NOMO-1 treated with dmso at 0.1 percent for 144 hours (cell line): ENCODE data around the gene TUBB2B.
"Not testable (repeated sequence)": the region's sequence is repeated elsewhere in the genome, so short reads cannot be mapped to it uniquely, and the experiment has no call there.

Experiments
- DNase-seq: peaks from one replicate; lab custom pipeline; 2025; ENCODE audit not compliant: unreplicated experiment; lab: John Stamatoyannopoulos, UW

TUBB2B gene

DNA sequence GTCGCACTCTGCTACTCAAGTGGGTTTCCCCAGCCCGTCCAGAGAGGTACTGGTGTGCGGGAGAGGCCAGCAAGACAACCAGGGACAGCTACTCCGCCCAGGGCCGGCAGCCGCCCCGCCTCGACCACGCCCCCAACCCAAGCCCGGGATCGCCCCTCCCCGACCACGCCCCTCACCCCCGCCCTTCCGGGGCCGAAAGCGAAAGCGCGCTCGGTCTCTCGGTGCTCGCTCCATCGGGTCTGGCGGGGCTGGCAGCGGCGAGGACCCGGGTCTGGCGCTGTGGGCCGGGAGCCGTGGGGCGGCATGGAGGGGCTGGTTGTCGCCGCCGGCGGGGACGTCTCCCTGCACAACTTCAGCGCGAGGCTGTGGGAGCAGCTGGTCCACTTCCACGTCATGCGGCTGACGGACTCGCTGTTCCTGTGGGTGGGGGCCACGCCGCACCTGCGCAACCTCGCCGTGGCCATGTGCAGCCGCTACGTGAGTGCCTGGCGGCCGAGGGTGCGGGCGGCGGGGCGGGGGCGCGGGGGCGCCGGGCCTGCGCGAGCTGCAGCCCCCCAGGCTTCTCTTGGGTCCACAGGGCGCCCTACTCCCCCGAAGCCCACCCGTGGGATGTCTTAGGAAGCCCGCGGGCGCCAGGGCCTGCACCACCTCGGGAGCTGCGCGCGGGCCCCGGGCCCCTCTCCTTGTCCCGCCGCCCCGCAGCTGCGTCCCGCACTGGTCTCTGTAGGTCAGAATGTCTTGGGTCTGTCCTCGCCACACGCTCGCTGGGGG, 31.5 kb upstream of the TUBB2B start, which contains the start of gene PSMG4:
Gene PSMG4 (plus strand): TSS at position 228 of the 771 bp plus-strand sequence. CDS start 76 bp downstream, at position 304.
- DNase-seq: peak; percentile 66

DNA sequence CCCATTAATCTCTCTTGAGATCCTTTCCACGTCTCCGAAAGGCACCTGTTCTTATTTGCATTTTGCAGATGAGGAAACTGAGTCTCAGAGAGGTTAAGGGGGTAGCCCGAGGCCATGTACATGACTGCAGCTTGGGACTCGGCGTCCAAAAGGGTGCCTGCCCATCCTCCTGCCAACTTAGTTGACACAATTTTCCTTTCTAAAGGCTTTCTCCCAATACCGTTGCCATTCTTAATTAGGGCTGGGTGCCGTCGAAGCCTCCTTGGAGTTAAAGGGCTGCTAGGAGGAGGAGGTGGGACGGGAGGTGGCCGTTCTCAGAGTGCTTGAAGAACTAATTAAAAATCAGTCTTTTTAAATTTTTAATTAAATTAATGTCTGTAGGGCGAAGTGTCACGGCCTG, 30.7 kb upstream of the TUBB2B start:
- no peak for DNase-seq

DNA sequence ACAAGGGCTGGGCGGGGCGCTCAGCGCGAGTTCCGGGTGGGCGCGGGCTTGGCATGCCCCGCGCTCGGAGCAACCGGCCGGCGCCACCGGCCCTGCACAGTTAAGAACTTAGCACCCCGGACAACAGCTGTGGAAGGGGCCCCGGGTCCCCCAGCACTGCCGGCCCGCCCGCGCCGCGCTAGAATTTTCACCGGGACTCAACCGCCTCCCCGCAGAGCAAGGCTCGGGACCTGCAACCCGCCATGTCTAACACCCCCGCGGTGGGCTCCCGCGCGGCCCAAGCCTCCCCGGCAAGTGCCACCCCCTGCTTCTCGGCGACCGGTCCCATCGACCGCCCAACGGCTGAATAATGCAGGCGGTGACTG, 26.1 kb upstream of the TUBB2B start:
- DNase-seq: no peak

DNA sequence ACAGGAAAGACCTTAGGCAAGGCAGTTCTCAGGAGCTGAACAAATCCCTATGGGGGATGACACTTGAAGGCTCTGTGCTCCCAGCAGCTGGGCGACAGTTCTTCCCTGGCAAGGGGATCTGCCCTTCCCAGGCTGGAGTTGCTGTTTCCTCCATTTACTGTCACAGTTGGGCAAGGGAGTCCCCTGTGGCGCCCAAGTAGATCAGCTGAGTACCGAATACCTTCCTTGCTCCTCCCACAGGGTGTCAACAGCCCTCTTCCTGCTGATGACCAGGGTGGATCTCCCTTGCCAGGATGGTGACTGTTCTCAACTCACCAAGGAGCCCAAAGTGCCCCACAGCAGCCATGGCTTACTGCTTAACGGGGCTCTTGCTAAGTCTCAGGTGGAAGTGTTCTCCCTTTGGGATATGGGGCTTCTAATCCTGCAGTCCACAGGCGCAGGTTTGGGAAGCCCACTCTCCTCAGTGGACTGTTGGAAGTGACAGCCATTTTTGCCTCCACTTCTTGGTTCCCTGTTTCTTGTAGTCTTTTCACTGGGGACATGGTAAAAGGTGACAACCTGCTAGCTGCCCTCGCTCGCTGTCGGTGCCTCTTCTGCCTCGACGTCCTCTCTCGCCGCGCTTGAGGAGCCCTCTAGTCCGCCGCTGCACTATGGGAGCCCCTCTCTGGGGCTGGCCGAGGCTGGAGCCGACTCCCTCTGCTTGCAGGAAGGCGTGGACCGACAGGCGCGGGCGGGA, 25.6 kb upstream of the TUBB2B start:
- DNase-seq: no peak

DNA sequence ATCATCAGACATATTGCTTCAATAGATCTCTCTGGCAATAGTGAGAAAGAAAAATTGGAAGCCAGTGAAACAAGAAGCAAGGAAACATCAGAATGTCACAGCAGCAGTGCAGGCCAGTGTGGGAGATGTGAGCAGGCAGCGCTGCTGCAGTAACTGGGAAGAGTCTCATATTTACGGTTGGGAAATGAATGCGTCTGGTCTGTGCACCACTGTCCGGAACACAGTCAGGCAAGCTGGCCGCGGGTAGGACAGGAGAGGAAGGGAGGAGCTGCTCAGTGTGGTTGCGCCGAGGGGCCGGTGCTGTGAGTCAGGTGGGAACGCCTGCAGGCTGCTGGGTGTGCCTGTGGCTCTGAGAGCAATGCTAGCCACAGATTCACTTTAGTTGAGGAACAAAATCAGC, 24.9 kb upstream of the TUBB2B start:
- DNase-seq: peak; percentile 89

DNA sequence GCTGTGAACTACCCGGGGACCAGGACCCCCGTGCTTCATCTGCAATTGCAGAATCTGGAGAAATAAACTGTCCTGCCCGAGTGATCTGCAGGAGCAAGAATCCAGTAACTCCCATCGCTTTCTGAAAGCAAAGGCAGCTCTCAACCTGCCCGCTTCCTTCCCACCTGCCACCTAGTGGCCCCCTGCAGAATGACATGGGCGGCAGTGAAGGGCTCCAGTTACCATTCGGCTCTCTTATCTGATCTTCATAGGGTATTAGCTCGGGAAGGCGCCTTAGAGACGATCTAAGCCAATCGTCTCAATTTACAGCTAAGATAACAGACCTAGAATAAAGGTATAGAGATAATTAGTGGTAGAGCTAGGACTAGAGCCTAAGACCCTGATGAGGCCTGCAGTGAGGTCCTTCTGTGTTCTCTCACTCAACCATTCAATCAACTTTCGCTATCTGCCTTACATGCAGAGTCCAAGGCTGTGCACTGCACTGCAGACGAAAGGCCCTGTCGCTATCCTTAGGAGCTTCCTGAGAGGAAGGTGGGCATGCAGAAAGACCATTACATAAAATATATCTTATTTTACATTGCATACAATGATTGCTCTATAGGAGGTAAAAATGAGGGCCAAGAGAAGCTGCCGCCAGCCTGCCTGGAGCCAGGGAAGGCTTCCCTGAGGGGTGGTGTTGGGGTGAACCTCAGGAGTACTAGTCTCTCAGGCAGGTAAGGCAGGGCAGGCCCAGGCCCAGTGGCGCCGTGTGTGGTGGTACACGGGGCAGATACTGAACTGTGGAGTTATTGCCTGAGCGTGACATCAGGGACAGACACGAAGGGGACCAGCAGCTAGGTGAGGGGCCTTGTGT, 24.2 kb upstream of the TUBB2B start:
- DNase-seq: peak; percentile 75

DNA sequence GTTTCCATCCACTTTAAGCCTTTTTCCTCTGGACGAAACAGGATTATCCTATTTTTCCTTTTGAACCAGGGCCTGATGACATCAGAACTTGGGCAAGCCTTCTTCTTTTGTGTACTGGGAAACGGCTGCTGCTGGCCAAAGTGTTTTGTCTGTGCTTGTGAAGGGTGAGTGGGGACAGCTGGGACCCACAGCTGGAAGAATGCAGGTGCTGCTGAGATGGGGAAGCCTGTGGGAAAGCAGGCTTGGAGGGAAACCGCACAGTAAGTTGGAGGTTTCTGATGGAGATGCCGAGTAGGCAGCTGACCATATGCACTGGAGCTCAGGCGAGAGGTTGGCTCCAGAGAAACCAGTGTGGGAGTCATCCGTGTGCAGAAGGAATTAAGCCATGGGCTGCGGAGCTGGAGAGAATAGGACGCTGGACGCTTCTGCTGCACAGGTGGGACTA, 22.8 kb upstream of the TUBB2B start:
- no peak for DNase-seq

DNA sequence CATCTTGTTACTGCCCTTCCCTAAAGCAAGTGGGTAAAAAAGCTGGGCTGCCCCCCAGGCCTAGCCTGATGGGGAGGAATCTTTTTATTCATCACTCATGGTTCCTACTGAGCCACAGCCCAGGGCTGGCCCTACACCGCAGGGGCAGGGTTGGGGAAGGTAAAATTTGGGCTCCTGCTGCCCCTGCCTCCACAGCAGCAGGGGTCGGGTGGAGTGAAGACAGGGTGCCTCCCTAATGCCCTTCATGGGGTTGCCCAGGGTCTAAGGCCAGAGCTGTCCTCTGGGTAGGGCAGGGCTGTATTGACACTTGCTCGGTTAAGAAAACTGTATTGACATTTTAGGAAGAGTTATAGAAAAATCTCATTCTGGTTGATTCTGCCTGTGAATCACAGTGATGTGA, 22.4 kb upstream of the TUBB2B start:
- DNase-seq: no peak

DNA sequence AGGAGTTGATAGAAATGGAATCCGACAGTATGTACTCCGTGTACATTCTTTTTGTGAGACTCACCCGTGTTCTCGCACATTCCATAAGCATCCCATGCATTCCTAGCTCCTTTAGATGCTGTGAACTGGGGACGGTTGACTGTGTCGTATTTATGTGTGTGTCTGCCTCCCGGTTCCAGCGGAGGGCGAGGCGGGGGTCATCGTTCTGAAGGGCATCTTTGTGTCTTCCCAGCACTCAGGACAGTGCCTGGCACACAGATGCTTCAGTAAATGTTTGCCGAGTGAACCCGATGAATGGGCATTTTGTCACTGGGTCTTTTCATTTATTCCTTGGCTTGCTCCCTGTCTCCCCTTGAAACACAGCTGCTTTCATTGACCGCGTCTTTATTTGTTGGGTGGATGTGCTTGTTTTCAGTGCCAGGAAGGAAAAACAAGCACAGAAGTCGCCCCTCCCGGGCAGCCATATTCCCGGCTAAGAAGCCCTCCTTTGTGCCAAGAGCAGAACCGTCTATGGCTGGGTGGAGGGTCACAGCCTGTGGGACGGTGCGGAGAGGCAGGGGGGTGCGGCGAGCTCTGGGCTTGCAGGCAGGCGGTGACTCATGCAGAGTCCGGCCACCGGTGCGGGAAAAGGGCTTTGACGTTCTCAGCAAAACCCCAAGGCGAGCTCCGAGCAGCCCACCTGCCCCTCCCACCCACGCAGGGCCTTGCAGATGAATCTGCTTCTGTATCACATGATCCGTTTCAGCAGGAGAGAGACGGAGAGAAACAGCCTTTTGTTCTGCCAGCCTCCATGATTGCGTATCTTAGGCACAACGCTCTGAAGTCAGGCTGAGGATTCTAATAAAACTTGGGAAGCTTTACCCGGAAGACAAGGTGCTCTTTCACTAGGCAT, 20.0 kb upstream of the TUBB2B start:
- no peak for DNase-seq

DNA sequence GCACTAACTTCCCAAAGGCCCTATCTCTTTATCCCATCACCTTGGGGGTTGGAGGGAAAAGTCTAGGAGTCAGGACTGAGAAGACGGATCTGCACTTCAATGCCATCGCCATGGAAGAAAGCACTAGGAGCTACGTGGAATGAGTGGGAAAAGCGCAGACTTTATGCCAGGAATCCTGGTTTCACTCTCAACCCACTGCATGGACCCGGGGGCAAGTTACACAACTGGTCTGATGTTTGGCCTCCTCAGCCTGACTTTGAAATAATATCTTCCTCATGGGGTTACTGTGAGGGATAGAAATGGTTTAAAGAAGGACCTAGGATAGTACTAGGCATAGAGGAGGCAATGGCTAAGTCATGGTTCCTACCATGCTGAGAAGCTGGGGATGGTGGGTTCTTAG, 17.8 kb upstream of the TUBB2B start:
- no peak for DNase-seq

DNA sequence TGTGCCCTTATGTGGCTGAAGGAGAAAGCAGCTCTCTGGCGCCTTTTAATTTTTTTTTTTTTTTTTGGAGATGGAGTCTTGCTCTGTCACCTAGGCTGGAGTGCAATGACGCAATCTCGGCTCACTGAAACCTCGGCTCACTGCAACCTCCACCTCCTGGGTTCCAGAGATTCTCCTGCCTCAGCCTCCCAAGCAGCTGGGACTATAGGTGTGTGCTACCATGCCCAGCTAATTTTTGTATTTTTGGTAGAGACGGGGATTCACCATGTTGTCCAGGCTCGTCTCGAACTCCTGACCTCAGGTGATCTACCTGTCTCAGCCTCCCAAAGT, 17.3 kb upstream of the TUBB2B start:
- not testable (repeated sequence) for DNase-seq

DNA sequence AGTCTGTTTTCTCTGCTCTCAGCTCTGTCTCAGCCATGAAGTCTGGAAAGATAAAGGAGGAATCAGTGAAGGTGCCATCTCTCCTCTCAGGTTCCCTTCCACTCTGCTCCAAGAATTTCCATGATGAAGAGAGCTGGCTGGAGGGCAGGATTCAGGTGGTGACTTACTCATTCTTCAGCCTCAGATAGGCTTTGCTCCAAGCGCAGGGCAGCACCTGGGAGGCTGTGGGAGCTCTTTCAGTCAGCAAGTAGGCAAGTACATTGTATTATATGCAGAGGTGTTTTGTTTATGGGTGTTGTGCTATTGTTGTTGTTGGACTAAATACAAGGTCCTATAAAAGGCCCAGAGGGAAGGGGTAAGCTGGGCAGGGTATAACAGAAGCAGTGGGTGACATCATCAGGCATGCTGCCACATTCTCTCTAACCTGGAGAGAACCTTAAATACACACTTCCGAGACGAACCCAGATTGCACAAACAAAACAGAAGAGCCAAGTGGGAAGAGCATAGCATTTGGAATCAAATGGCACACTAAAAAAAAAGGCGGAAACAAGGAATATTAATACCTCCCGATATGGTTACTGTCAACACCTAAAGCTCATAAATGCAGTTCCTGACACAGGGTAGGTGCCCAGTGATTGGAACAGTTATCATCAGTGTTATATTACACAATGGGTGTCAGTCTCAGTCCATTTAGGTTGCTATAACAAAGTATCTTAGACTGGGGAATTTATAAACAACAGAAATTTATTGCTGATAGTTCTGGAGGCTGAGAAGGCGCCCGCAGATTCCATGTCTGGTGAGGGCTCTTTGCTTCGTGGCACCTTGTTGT, 16.8 kb upstream of the TUBB2B start:
- no peak for DNase-seq

DNA sequence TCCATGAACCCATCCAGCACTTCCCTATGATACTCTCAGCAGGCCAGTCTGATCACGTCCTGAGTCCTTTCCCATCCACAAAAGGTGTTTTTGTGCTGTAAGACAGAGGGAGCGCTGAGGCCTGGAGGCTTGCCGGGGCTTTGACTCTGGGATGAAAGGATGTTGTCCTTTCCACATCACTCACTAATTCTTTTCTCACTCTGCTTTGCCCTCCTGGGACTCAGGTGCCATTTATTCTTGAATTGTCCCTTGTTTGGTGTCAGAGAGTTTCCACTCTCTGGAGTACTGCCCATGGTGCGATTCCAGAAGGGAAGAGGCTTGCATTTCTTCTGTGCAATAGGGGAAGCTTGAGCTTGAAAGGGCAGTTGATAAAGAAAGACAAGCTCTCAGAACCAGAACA, 15.3 kb upstream of the TUBB2B start:
- no peak for DNase-seq

DNA sequence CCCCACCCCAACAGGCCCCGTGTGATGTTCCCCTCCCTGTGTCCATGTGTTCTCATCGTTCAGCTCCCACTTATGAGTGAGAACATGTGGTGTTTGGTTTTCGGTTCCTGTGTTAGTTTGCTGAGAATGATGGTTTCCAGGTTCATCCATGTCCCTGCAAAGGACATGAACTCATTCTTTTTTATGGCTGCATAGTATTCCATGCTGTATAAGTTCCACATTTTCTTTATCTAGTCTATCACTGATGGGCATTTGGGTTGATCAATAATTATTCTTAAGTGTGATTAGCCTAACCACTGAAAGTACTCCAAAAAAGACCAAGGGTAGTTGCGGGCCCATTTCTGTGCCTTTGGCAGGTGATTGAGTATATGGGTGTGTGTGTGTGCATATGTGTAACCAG, 14.3 kb upstream of the TUBB2B start:
- not testable (repeated sequence) for DNase-seq

DNA sequence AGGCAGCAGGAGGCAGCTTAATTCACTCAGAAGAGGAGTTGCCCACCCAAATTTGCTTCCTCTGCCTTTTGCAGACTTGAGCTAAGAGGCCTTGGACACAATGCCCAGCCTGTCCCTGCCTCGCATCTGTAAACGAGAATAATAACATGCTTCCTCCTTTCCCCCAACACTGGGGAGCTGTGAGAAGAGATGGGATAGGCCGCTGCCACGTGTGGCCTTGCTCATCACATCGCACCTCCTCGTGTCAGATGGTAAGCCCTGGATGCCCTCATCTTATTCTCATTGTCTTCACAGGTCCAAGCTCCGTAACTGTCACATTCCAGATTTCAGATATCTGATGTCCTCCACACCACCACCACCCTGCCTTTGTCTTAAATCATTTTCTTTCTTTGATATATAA, 13.1 kb upstream of the TUBB2B start:
- no peak for DNase-seq

DNA sequence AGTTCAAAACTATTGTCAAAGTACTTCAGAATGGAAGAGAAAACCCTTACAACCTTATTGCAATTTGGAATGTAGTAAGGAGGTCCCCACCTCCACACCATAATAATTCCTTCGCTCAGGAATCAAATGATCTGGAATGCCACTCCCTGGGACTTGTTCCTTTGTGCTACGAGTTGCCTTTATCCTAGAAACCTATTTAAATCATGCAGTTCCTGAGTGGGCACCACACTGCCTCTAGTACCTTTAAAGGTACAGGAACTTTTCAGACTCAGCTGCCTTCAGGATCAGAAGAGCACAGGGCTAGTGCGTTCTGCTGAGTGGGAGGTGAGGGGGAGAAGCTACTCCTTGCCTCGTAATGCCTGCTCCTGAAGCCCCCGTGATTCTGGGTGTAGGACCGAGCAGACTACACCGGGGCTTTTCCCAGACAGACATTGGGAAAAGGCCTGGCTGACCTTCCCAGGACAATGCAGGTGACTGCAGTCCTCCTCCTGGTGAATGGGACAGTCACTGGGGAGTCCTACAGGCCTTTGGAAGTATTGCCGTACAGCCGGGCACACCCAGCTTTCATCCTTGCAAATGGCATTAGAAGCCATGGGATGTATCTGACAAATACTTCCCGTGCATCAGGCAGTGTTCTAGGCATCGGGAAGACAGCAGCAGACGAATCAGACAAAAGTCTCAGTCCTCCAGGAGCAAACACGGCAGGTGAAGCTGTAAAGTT, 11.8 kb upstream of the TUBB2B start:
- DNase-seq: no peak

DNA sequence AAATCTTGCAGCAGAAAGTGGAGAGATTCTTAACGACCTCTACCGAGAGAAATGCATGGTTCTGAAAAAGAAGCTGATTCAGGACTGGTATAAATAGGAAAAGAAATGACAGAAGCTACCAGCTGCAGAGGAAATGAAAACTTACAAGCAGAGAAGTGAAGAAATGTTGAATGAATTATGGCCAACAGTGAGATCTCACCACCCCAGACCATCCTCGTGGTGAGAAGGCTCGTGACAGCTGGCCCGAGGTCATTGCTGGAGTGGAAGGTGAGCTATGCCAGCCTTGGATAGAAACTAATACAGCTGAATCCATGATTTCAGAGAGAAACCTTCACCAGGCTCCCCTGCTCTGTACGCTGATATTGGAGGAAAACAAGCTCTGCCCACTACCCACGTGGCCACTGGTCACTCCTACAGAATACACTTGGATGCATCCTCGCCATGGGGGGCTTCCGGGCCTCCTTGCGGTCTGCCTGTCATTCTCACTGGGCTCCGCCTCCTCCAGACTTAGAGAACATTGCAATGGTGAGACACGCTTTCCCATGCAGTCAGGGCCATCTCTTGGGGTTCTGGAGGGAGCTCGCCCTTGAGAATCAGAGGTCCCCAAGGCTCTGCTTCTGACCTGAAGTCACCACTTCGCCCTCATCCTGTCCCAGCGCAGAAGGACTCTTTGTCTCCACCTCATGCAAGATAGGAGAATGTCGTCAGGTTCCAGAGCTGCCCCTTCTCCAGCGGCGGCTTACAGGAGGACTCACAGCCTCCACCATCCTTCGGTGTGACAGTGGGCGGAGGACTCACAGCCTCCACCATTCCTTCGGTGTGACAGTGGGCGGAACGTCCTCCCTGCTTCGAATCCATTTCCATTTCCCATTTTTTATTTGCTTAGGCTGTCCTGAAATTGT, 10.6 kb upstream of the TUBB2B start:
- DNase-seq: peak; percentile 12

DNA sequence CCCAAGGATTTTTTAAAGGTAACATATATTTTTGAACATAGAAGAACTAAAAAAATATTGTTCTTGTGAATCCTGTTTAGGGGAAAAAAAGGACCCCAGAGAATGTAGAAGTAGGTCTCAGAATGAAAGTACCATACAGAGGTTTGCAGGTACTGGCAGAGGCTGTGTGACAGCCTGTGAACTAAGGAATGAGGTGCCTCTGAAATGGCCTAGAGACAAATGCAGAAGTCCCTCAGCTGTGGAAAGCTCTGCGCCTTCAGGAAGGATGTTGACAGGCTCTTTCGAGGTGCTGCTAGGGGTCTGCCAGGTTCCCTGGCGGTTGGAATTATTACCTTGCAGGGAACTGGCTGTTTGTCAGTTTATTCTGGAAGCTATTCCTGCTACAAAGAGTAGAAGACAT, 8.6 kb upstream of the TUBB2B start:
- DNase-seq: no peak
